ENCODE data around the gene AOC2.
"Not testable (repeated sequence)": the region's sequence is repeated elsewhere in the genome, so short reads cannot be mapped to it uniquely, and the experiment has no call there.

Gene AOC2

DNA sequence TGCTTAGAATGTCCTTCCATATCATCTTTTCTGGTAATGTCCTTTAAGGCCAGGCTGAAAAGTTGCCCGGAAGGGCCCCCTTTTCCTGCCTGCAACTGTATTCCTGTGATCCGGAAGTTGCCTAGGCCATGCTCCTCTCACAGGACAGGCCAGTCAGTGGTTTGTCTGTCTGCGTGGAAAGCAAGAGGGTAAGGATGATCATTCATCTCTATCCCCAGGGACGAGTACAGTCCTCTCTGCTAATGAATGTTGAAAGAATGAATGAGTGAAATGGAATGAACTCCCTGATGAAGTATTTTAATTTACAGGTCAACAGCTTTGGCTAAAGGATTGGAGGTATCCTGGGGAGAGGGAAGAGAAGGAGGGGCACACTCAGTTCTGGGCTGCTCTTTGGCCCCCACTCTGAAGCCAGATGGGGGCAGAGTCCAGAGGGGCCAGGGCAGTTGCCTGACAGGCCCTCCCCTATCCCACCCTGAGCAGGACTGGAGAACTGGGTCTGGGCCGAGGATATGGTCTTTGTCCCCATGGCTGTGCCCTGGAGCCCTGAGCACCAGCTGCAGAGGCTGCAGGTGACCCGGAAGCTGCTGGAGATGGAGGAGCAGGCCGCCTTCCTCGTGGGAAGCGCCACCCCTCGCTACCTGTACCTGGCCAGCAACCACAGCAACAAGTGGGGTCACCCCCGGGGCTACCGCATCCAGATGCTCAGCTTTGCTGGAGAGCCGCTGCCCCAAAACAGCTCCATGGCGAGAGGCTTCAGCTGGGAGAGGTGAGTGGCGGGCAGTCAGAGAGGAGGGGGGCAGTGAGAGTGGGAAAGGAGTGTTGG is 9.8 kb downstream of the AOC2 start:
- no peak for DNase-seq

DNA sequence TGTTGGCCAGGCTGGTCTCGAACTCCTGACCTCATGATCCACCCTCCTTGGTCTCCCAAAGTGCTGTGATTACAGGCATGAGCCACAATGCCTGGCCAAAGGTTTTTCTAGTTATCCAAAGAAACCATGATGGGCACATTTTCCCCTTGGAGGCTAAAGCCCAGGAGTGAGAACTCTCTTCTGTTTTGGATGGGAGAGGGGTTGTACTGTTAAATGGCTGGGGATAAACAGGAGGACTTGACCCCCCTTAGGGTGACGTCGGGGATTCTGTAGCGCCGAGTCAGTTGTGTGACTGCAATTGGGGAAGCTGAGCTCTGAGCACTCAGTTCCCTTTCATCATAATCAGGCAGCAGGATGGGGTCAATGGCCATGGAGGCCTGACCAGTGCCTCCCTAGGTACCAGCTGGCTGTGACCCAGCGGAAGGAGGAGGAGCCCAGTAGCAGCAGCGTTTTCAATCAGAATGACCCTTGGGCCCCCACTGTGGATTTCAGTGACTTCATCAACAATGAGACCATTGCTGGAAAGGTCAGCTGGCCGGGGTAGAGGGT is 10.7 kb downstream of the AOC2 start:
- DNase-seq, result no peak

DNA sequence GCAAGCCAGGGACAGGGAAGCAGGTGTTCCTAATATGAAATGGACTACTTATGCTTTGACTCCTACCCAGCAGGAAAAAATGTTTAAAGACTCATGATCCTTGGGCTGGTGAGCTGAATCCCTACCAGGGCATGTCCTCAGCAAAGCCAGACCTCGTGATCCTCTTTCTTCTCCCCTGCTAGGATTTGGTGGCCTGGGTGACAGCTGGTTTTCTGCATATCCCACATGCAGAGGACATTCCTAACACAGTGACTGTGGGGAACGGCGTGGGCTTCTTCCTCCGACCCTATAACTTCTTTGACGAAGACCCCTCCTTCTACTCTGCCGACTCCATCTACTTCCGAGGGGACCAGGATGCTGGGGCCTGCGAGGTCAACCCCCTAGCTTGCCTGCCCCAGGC is 11.7 kb downstream of the AOC2 start:
- DNase-seq, result not testable (repeated sequence)

DNA sequence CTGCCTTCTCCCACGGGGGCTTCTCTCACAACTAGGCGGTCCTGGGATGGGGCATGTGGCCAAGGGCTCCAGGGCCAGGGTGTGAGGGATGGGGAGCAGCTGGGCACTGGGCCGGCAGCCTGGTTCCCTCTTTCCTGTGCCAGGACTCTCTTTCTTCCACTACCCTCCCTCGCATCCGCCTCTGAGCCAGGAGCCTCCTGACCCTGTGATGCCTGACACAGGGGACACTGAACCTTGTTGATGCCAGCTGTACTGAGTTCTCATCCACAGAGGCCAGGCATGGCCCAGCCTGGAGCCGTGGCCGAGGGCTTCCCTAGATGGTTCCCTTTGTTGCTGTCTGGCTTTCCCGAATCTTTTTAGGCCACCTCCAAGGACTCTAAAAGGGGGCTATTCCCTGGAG is 12.1 kb downstream of the AOC2 start:
- not testable (repeated sequence) for DNase-seq

DNA sequence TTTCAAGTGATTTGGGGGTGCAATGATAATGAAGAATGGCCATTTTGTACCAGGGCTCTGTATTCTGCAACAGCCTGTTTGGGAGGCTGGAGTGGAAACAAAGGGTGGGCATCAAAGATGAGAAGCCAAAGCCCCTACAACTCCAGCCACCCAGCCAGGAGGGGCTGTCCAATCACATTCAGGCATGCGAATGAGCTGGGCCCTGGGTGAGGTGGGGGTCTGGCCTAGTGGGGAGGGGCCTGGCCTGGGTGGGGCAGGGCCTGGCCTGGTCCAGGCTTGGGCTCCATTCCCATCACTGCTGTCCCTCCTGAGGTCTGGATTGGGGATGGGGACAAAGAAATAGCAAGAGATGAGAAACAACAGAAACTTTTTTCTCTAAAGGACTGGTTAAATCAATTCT is 13.0 kb downstream of the AOC2 start:
- no peak for DNase-seq

DNA sequence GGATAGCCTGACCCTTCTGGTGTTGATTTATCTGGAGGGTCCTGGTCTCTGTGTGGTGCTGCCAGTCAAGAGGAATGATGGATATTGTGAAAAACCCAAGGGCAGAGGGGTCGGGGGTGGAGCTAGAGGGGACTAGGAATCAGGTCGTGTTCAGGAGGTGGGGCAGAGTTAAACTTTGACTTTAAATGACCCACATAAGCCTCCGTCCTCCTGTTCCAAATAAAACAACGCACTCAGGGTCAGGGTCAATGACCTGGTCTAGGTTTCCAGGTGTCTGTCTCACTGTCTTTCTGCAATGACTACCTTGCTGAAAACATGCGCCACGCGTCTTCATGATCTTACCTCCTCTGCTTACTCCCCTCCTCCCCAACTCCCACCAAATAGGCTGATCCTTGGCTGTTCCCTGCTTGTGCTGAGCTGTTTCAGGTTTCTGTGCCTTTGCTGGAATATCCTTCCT is 21.3 kb downstream of the AOC2 start:
- DNase-seq, result no peak

DNA sequence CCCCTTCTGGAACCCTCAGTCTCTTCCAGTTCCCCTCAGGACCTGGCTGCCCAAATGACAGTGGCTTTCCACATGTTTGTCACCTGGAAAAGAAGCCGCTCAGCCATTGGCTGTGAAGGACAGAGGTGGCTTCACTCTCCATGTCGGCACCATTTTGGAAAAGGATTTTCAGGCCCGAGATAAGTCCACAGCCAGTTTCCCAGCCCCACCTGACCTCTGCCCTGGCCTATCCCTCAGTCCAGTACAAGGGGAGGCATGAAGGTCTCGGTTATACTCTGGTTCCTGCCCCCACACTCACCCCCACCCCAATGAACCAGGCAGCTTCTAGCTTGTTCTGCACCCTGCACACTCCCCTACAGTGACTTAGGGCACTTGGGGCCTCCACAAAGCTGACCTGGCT is 21.8 kb downstream of the AOC2 start:
- DNase-seq, result no peak

DNA sequence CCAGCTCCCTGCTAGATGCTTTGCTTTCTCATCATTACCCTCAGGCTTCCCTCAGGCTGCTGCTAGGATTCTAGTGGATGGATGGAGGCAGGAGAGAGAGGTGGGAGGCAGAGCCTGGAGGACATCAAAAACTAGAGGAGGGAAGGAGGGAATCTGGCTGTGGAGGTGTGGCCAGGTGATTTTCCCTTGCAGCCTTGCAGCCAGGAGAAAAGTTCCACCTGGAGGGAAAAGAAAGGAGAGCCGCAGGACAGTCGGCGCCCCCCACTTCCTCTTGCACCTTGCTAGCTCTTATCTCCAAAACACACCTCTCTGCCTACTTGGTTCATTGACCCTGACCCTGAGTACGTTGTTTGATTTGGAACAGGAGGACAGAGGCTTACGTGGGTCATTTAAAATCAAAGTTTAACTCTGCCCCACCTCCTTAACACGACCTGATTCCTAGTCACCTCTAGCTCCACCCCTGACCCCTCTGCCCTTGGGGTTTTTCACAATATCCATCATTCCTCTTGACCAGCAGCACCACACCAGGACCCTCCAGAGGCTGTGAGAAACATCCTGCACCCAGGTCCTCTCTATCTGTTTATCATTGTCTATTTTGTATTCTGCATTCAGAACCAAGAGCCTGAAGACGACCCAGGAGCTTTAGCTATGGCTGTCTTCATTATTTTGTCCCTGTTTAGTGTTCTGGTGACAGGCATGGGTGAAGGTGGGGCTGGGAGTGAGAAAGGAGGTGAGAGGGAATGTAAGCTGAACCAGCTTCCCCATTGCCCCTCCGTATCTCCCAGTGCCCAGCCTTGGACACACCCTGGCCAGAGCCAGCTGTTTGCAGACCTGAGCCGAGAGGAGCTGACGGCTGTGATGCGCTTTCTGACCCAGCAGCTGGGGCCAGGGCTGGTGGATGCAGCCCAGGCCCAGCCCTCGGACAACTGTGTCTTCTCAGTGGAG is 22.5 kb downstream of the AOC2 start:
- DNase-seq, result no peak

DNA sequence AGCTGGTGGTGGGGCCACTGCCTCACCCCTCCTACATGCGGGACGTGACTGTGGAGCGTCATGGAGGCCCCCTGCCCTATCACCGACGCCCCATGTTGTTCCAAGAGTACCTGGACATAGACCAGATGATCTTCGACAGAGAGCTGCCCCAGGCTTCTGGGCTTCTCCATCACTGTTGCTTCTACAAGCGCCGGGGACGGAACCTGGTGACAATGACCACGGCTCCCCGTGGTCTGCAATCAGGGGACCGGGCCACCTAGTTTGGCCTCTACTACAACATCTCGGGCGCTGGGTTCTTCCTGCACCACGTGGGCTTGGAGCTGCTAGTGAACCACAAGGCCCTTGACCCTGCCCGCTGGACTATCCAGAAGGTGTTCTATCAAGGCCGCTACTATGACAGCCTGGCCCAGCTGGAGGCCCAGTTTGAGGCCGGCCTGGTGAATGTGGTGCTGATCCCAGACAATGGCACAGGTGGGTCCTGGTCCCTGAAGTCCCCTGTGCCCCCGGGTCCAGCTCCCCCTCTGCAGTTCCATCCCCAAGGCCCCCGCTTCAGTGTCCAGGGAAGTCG is 23.4 kb downstream of the AOC2 start:
- DNase-seq, result not testable (repeated sequence)

DNA sequence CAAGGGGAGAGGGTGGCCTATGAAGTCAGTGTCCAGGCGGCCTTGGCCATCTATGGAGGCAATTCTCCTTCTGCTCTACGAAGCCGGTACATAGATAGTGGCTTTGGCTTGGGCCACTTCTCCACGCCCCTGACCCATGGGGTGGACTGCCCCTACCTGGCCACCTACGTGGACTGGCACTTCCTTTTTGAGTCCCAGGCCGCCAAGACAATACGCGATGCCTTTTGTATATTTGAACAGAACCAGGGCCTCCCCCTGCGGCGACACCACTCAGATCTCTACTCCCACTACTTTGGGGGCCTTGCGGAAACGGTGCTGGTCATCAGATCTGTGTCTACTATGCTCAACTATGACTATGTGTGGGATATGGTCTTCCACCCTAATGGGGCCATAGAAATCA is 24.0 kb downstream of the AOC2 start:
- DNase-seq, result no peak

DNA sequence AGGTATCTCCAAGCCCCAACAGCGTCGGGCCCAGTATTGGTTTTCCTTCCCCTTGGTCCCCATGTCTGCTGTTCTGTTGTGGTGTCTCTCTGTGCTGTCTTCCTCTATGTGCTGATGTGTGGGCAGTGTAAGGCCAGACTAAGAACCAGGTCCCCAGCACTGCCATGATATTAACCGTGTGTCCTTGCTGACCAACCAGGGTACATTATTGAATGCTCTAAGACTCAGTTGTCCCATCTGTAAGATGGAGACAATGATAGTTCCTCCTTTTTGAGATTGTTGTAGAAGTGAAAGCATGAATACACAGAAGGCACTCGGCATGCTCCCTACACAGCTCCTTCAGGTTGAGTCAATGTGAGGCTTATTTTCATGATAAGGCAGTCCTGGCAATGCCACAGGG is 27.3 kb downstream of the AOC2 start:
- no peak for DNase-seq

DNA sequence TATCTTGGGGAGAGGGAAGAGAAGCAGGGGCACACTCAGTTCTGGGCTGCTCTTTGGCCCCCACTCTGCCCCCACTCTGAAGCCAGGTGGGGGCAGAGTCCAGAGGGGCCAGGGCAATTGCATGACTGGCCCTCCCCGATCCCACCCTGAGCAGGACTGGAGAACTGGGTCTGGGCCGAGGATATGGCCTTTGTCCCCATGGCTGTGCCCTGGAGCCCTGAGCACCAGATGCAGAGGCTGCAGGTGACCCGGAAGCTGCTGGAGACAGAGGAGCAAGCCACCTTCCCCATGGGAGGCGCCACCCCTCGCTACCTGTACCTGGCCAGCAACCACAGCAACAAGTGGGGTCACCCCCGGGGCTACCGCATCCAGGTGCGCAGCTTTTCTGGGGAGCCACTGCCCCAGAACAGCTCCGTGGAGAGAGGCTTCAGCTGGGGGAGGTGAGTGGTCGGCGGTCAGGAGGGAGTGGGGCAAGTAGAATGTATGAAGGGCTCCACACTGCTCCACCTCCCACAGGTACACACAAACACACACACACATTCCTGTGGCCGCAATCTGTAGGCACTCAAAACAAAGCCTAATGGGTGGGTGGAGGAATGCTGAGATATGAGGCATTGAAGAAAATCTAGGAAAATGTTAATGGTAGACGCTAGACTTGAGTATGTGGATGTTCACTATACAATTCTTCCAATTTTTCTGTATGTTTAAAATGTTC is 28.0 kb downstream of the AOC2 start:
- DNase-seq, result no peak

DNA sequence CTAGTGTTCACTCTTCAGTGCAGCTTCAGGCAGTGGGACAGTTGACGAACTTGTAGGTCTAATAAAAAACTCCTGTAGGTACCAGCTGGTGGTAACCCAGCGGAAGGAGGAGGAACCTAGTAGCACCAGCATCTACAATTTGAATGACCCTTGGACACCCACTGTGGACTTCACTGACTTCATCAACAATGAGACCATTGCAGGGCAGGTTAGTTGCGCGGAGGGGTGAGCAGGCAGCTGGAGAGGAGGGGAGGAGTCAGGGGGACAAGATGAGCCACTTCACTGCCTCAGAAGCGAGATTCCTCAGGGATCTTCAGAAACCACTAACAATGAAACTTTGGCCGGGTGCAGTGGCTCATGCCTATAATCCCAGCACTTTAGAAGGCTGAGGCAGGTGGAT is 28.9 kb downstream of the AOC2 start:
- no peak for DNase-seq

DNA sequence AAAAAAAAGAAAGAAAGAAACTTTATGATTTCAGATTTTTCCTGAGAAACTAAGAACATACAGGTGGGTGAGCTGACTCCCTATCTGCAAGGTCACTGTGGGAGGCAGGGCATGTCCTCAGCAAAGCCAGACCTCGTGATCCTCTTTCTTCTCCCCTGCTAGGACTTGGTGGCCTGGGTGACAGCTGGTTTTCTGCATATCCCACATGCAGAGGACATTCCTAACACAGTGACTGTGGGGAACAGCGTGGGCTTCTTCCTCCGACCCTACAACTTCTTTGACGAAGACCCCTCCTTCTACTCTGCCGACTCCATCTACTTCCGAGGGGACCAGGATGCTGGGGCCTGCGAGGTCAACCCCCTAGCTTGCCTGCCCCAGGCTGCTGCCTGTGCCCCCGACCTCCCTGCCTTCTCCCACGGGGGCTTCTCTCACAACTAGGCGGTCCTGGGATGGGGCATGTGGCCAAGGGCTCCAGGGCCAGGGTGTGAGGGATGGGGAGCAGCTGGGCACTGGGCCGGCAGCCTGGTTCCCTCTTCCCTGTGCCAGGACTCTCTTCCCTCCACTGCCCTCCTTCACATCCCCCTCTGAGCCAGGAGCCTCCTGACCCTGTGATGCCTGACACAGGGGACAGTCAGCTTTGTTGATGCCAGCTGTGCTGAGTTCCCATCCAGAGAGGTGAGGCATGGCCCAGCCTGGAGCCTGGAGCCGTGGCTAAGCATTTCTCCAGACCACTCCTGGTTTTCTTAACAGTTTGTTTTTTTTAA is 29.7 kb downstream of the AOC2 start:
- not testable (repeated sequence) for DNase-seq

DNA sequence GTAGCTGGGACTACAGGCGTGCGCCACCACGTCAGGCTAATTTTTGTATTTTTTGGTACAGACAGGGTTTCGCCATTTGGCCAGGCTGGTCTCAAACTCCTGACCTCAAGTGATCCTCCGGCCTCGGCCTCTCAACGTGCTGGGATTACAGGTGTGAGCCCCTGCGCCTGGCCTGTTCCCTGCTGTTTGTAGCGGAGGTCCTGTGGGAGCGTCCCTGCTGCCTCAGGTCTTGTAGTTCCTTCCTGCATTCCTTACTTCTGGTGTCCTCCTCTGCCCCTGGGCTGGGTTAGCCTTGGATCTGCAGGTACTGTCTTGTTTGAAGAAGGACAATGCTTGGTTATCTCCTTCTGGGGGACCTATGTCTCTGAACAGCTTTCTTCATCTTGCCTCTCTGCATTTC is 32.7 kb downstream of the AOC2 start:
- DNase-seq, result no peak

DNA sequence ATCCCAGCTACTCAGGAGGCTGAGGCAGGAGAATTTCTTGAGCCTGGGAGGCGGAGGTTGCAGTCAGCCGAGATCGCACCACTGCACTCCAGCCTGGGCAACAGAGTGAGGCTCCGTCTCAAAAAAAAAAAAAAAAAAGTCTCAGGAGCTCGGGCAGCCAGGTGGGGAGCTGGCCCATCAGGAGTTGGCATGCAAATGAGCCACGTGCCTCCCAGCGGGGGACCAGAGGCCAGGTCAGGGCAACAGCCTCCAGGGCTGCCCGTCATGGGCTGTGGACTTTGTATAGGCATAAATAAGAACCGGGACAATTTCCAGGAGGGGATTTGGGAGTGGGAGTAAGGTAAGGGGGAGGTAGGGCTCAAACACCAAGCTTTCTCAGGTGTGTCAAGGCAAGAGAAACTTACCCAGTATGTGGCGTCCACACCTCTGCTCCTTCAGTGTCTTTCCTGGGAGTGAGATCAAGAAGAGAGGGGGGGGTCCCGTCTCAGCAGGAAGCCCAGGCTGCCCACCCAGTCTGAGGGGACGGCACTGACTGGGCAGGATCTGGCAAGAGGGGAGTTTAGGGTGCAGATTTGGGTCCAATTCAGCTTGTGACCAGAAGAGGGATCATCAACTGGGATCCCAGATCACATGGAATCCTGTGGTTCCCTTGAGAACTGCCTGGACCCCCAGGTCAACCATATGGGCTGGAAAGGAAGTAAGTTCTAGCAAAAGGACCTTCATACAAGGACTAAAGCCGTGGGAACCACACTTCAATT is 33.9 kb downstream of the AOC2 start:
- DNase-seq, result no peak

DNA sequence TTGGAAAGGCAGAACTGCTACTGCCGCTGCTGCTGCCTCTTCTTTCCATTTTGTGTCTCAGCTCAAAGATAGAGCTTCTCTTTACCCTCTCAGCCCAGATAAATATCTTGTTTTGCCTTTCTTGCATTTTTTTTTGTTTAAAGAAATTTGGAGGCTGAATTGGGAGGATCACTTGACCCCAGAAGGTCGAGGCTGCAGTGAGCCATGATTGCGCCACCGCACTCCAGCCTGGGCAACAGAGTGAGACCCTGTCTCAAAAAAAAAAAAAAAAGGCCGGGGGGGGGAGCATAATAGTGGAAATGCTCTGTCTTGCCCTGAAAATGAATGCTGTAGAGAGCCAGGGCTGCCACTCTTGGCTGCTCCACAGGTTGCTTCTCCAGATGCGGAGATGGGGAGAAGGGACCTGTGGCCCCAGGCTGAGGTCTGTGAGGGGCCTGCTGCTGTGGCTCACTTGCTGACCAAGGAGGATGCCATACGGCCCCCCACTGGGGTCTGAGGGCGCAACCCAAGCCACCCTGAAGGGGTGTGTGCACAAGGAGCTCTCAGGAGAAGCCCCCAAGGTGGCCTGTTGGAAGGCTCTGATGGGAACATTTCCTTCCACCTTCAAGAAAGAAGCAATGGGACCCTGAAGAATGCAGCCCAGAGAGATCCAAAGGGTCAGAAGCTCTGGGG is 34.7 kb downstream of the AOC2 start:
- DNase-seq, result no peak

DNA sequence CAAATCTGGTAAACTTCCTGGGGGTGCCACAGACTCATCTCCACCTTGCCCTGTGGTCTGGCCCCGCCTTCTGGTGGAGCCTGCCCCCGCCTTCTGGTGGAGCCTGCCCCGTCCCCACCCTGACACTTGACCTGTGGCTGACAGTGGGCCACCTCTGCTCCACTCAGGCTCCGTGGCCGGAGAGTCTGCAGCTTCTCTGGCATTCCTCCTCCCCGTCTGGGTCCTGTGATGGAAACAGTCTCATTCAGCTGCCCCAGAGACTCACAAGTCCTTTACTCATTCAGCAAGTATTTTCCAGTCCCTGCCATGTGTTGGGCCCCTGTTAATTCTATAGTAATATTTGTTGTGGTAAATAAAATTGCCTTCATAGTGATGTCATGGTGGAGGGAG is 35.2 kb downstream of the AOC2 start:
- DNase-seq, result no peak

DNA sequence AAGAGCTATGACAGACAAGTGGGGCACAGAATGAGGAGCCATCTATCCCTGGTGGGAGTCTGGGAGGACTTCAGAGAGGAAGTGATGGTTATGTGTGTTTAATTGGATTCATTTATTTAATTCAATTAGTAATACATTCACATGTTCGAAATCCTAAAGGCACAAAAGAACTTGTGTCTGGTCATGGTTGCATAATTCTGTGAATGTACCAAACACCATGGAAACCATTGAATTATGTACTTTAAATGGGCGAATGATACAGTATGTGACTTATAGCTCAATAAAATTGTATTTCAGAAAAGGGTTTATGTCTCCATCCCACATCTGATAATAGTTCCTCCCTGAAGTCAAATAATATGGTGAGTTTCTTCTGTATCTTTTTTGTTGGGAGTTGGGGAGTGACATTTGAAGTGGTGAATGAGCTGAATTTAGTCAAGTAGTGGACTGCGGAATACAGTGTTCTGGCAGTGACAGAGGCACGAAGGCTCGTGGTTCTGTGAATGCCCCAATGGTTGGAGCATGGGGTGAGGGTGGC is 36.5 kb downstream of the AOC2 start:
- DNase-seq, result no peak

DNA sequence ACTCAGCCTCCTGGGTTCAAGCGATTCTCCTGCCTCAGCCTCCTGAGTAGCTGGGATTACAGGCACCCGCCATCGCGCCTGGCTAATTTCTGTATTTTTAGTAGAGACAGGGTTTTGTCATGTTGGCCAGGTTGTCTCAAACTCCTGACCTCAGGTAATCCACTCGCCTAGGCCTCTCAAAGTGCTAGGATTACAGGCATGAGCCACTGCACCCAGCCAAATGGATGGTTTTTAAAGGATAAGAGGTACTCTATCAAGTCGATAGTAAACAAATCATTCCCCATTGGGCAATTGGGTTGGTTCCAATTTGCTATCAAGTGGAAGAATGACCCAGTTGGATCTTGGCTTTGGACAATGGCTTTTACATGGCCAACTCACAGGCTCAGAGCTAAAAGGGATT is 37.3 kb downstream of the AOC2 start:
- DNase-seq, result not testable (repeated sequence)

Data from activated CD8-positive, alpha-beta memory T cell treated with anti-CD3 and anti-CD28 coated beads for 24 hours (primary cell).